Measurements from ENCODE around the gene ZFC3H1. TPM values are rescaled to one million over a fixed set of nuclear protein-coding genes. Genes with fewer than 3 reads are reported as not detected.

The ZFC3H1 gene
- total and polyA plus RNA-seq, 8 donors: 4.9 to 574 (median 112) TPM

DNA sequence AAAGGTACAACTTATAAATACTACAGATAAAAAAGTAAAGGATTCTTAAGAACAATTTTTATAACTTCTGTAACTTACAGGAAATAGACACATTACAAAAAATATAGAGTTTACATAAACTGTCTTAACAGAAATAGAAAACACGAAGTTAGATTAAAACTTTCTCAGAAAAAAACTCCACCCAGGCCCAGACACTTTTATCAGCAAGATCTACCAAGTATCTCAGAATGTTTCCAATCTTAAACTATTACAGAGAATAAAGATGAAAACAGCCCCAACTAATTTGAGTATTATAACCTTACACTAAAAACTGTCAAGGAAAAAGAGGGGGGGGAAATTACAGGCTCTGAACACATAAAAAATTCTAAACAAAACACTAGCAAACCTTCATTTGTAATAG, 8.2 kb downstream of the ZFC3H1 start:
- no peak overlapping the region for H3K4me3 ChIP-seq
- H3K36me3 ChIP-seq: peaks cover 18 to 89% (median 70%) of the 10 kb centered on the region in 4 donors
- WGBS, 5 donors: 10 to 37% (median 33%) methylated on average over 1 of the region's 1 CpG
- H3K4me1 ChIP-seq: peaks cover 5 to 81% (median 35%) of the 10 kb centered on the region in 4 donors
- TF ChIP-seq EP300 (IDR thresholded peaks at IDR 0.05) (no peak), POLR2A (IDR thresholded peaks at IDR 0.05) (no peak), POLR2AphosphoS5 (IDR thresholded peaks at IDR 0.05) (no peak)
- TF ChIP-seq, protein P1, sequence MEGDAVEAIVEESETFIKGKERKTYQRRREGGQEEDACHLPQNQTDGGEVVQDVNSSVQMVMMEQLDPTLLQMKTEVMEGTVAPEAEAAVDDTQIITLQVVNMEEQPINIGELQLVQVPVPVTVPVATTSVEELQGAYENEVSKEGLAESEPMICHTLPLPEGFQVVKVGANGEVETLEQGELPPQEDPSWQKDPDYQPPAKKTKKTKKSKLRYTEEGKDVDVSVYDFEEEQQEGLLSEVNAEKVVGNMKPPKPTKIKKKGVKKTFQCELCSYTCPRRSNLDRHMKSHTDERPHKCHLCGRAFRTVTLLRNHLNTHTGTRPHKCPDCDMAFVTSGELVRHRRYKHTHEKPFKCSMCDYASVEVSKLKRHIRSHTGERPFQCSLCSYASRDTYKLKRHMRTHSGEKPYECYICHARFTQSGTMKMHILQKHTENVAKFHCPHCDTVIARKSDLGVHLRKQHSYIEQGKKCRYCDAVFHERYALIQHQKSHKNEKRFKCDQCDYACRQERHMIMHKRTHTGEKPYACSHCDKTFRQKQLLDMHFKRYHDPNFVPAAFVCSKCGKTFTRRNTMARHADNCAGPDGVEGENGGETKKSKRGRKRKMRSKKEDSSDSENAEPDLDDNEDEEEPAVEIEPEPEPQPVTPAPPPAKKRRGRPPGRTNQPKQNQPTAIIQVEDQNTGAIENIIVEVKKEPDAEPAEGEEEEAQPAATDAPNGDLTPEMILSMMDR (IDR thresholded peaks at IDR 0.05): no peak
- no peak overlapping the region for H3K27ac ChIP-seq
- H3K9me3 ChIP-seq: no peaks in the 10 kb centered on the region
- no peaks in the 10 kb centered on the region for H3K27me3 ChIP-seq
- intact Hi-C loops (cut with DNase I; ENCODE audit: low total_unique reads): no loop called here
- no peak for DNase-seq

DNA sequence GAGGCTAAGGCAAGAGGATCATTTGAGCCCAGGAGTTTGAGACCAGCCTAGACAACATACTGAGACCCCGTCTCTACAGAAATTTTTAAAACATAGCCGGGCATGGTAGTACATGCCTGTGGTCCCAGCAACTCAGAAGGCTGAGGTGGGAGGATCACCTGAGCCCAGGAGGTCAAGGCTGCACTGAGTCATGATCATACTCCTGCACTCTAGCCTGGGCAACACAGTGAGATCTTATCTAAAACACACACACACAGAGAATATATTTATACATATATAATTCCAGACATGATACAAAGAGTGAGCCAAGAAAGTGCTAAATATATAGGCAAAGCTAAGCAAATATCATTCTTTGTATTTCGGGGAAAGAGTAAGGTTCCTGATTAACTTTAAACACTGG, 9.4 kb downstream of the ZFC3H1 start:
- Histone ChIP-seq H3K27ac (no peak overlapping the region), H3K4me1 (peaks cover 5 to 79% (median 26%) of the 10 kb centered on the region in 4 donors), H3K36me3 (peaks cover 18 to 89% (median 71%) of the 10 kb centered on the region in 4 donors), H3K9me3 (no peaks in the 10 kb centered on the region), H3K27me3 (no peaks in the 10 kb centered on the region), H3K4me3 (no peak overlapping the region)
- intact Hi-C loops (cut with DNase I; ENCODE audit: low total_unique reads): no loop called here
- WGBS, 5 donors: 55 to 88% (median 68%) methylated on average over 3 of the region's 3 CpGs
- no peak for DNase-seq
- TF ChIP-seq POLR2A (IDR thresholded peaks at IDR 0.05) (no peak), EP300 (IDR thresholded peaks at IDR 0.05) (no peak), POLR2AphosphoS5 (IDR thresholded peaks at IDR 0.05) (no peak)
- TF ChIP-seq, protein P1 (IDR thresholded peaks at IDR 0.05): no peak

DNA sequence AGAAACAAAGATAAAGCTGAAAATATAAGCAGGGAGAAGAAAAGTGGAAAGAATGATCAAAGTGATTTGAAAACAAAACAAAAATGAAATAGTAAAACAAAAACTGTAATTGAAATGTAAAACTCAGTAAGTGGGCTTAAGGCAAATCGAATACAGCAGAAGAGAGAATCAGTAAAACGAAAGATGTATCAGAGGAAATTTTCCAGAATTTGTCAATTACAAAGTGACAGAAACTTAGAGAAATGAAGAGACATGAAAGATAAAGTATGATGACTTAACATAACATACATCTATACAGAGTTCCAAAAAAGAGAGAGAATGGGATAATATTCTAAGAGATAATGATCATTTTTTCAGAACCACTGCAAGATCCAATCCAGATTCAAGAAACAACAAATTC, 10.5 kb downstream of the ZFC3H1 start:
- no peaks in the 10 kb centered on the region for H3K27me3 ChIP-seq
- H3K9me3 ChIP-seq: no peaks in the 10 kb centered on the region
- H3K4me3 ChIP-seq: no peak overlapping the region
- TF ChIP-seq EP300 (IDR thresholded peaks at IDR 0.05) (no peak), POLR2A (IDR thresholded peaks at IDR 0.05) (no peak), POLR2AphosphoS5 (IDR thresholded peaks at IDR 0.05) (no peak)
- no peak overlapping the region for H3K27ac ChIP-seq
- intact Hi-C loops (cut with DNase I; ENCODE audit: low total_unique reads): no loop called here
- peaks cover 5 to 81% (median 30%) of the 10 kb centered on the region in 4 donors for H3K4me1 ChIP-seq
- peaks cover 10 to 86% (median 64%) of the 10 kb centered on the region in 4 donors for H3K36me3 ChIP-seq
- 88 to 100% (median 96%) methylated on average over 2 of the region's 2 CpGs for WGBS, 5 donors
- DNase-seq: no peak

DNA sequence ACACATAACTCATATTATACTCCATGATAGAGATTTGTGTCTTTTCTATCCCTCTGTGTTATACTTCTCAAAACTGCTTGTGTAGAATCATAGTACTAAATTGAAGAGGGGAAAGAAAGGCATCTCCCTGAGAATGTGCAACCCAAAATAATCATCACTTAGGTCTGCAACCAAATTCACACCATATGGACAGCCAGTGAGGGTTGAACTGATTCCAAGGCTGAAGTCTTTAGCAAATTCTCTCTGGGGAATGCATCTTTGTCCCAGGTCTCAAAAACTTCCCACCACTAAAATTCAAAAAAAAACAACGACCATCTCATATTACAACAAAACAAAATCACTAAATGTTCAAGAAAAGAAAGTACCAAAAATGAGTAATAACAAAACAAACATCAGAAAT, 11.0 kb downstream of the ZFC3H1 start:
- Histone ChIP-seq H3K27ac (no peak overlapping the region), H3K4me1 (peaks cover 5 to 85% (median 32%) of the 10 kb centered on the region in 4 donors), H3K27me3 (no peaks in the 10 kb centered on the region), H3K36me3 (peaks cover 7 to 86% (median 59%) of the 10 kb centered on the region in 4 donors), H3K9me3 (no peaks in the 10 kb centered on the region), H3K4me3 (no peak overlapping the region)
- WGBS, 5 donors: 78 to 94% (median 85%) methylated on average over 1 of the region's 1 CpG
- TF ChIP-seq POLR2A (IDR thresholded peaks at IDR 0.05) (no peak), POLR2AphosphoS5 (IDR thresholded peaks at IDR 0.05) (no peak), EP300 (IDR thresholded peaks at IDR 0.05) (no peak)
- TF ChIP-seq, protein P1 (IDR thresholded peaks at IDR 0.05): no peak
- intact Hi-C loops (cut with DNase I; ENCODE audit: low total_unique reads): no loop called here
- no peak for DNase-seq

DNA sequence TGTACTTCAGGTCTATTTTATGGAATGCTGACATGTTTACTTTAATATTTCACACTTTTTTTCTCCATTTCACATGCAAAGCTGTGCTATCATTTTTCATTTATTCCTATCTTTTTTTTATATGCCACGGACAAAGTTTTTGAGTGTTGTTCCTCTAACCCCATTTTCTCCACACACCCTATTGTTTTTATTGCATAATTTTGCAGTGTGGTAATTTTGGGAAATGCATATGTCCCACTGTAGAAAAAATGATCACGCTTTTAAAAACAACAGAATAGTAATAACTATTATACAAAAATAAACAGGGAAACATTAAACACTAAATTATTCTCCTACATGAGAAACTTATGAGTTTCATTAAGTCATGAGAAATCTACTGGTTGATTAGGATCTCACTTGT, 14.2 kb downstream of the ZFC3H1 start:
- TF ChIP-seq POLR2A (IDR thresholded peaks at IDR 0.05): no peak
- TF ChIP-seq EP300 (IDR thresholded peaks at IDR 0.05): no peak
- no peak for TF ChIP-seq POLR2AphosphoS5 (IDR thresholded peaks at IDR 0.05)
- intact Hi-C loops (cut with DNase I; ENCODE audit: low total_unique reads): no loop called here
- no peak for DNase-seq
- H3K9me3 ChIP-seq: no peaks in the 10 kb centered on the region
- H3K27ac ChIP-seq: no peak overlapping the region
- H3K27me3 ChIP-seq: no peaks in the 10 kb centered on the region
- peaks cover 5 to 94% (median 74%) of the 10 kb centered on the region in 4 donors for H3K36me3 ChIP-seq
- peaks cover 0 to 74% (median 19%) of the 10 kb centered on the region in 4 donors for H3K4me1 ChIP-seq
- H3K4me3 ChIP-seq: no peak overlapping the region
- WGBS, 5 donors: 83 to 94% (median 87%) methylated on average over 2 of the region's 2 CpGs

Measured in stomach (tissue), 9 donors.